Panc1 (cell line): ENCODE measurements around the gene GPC3. TPM values are rescaled to one million over a fixed set of nuclear protein-coding genes. Genes with fewer than 3 reads are reported as not detected.

Source experiments
- ATAC-seq: fragments of 200-7000 bp; cut with Tn5 transposase; 2 replicates; pipeline ENCODE4 v1.9.1; 2020; ENCODE audit warnings: mild to moderate bottlenecking, moderate library complexity
- BruUV-seq: library from RNA; stranded (reverse); fragments of 400-500 nt; replicated peaks from 2 replicates; lab custom pipeline; 2021; lab: Mats Ljungman, UMichigan
- CTCF ChIA-PET: fragments of 300-600 bp; sonication (Branson Sonifier 250); formaldehyde crosslinking; loops from one replicate; lab custom pipeline; 2022; ENCODE audit warnings: antibody characterized with exemption; lab: Charles Lee
- POLR2A ChIA-PET: fragments of 300-600 bp; sonication (Branson Sonifier 250); formaldehyde crosslinking; loops from one replicate; lab custom pipeline; 2022; ENCODE audit warnings: antibody characterized with exemption; lab: Charles Lee
- DNase-seq: peaks from one replicate; pipeline ENCODE4 v3.0.0-alpha.2; 2010; ENCODE audit warnings: low read depth, low spot score
- H3K27ac ChIP-seq: 2 replicates; pipeline ENCODE4 v1.5.1; 2011; ENCODE audit warnings: mild to moderate bottlenecking, low read length, inconsistent platforms
- H3K27me3 ChIP-seq: fragments of 200-500 bp; sonication (Bioruptor generic); 2 replicates; pipeline ENCODE4 v1.6.0; 2014; ENCODE audit warnings: low read length, inconsistent platforms; ENCODE audit not compliant: control insufficient read depth, insufficient read depth
- H3K36me3 ChIP-seq: fragments of 200-500 bp; sonication (Bioruptor generic); 2 replicates; pipeline ENCODE4 v1.5.1; 2014; ENCODE audit warnings: inconsistent platforms, mild to moderate bottlenecking, low read length, moderate library complexity; ENCODE audit not compliant: control insufficient read depth, insufficient read depth
- H3K4me1 ChIP-seq: 2 replicates; pipeline ENCODE4 v1.5.1; 2011; ENCODE audit warnings: inconsistent platforms, mild to moderate bottlenecking, low read length, moderate library complexity; ENCODE audit not compliant: control insufficient read depth, insufficient read depth
- H3K4me3 ChIP-seq, 2 experiments: 2 replicates each; pipeline ENCODE4 v1.5.1; 2011 to 2012; ENCODE audit warnings: low read depth in 2 of 2, low read length in 2 of 2, mild to moderate bottlenecking in 2 of 2, inconsistent platforms in 1 of 2, moderate library complexity in 1 of 2
- H3K9me3 ChIP-seq: fragments of 200-500 bp; sonication (Bioruptor generic); 2 replicates; pipeline ENCODE4 v1.5.1; 2014; ENCODE audit warnings: low read depth, mild to moderate bottlenecking, inconsistent platforms, low read length, moderate library complexity; ENCODE audit not compliant: control insufficient read depth, insufficient read depth
- POLR2AphosphoS5 ChIP-seq: IDR thresholded peaks from 2 replicates; pipeline ENCODE4 v1.6.1; 2012; ENCODE audit warnings: mild to moderate bottlenecking, low read depth, low read length, moderate library complexity
- SIN3A ChIP-seq: IDR thresholded peaks from 2 replicates; pipeline ENCODE4 v1.6.1; 2012; ENCODE audit warnings: low read depth, mild to moderate bottlenecking, low read length, moderate library complexity, borderline replicate concordance; ENCODE audit not compliant: insufficient read depth
- TCF7L2 ChIP-seq: IDR thresholded peaks from 2 replicates; pipeline ENCODE4 v1.6.1; 2011; ENCODE audit warnings: mild to moderate bottlenecking, low read depth, low read length, inconsistent platforms
- in situ Hi-C: cut with HindIII; loops from 2 replicates; pipeline ENCODE4 v1.10.0; 2016; ENCODE audit warnings: low sequenced_read_pairs, low pct_unique_long_range_greater_than_20kb
- intact Hi-C: fragments of 100-400 bp; cut with micrococcal nuclease; formaldehyde crosslinking; loops from one replicate; pipeline ENCODE4 v1.10.0; 2022; ENCODE audit not compliant: unreplicated experiment
- total RNA-seq: library from RNA; stranded (reverse); gene quantifications from one replicate; pipeline ENCODE4 v1.2.1, GENCODE V29; 2021; ENCODE audit not compliant: unreplicated experiment
- TF ChIP-seq, protein P1 (sequence below), 2 experiments: IDR thresholded peaks; 2 replicates each; pipeline ENCODE4 v1.6.1; 2011 to 2012; ENCODE audit warnings: low read depth in 2 of 2, control low read depth in 1 of 2, low read length in 1 of 2, mild to moderate bottlenecking in 1 of 2, moderate library complexity in 1 of 2; ENCODE audit not compliant: insufficient read depth in 1 of 2
- TF ChIP-seq, protein P2 (sequence below): fragments of 450-650 bp; IDR thresholded peaks from 2 replicates; pipeline ENCODE4 v1.5.1; 2017; ENCODE audit warnings: mild to moderate bottlenecking

The GPC3 gene
- total RNA-seq, 1 experiment from 2014 or later, result 0.95 TPM

DNA sequence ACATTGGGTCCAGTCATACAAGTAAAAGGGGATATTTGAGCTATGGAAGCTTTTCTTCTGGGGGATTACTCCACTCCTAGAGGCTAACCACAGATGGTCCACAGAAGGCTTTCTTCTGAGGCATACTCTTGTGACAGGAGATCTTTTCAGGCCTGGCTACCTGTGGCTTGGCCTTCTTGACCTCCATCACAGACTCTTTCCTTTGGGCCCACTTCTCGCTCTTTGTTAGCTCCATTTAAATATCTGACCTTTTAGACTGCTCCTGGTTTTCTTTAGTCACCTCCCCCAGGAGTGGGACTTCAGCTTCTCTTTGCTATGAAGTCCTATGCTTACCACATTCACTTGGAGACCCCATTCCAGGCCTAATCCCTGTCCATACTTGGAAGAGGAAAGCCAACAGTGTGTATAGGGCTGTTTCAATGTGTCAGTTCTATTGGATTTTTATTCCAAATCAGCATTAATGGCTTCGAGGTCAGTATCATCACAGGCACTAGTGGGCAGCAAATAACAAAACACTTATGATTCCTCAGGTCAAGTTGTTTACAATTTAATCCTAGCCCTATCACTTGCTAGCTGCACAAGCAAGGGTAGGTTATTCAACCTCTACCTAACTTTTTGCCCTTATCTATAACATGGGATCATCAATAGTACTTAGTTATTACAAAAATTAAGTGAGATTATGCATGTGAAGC lies 26.3 kb downstream of the GPC3 start (continued):
- TF ChIP-seq POLR2AphosphoS5, result no peak

DNA sequence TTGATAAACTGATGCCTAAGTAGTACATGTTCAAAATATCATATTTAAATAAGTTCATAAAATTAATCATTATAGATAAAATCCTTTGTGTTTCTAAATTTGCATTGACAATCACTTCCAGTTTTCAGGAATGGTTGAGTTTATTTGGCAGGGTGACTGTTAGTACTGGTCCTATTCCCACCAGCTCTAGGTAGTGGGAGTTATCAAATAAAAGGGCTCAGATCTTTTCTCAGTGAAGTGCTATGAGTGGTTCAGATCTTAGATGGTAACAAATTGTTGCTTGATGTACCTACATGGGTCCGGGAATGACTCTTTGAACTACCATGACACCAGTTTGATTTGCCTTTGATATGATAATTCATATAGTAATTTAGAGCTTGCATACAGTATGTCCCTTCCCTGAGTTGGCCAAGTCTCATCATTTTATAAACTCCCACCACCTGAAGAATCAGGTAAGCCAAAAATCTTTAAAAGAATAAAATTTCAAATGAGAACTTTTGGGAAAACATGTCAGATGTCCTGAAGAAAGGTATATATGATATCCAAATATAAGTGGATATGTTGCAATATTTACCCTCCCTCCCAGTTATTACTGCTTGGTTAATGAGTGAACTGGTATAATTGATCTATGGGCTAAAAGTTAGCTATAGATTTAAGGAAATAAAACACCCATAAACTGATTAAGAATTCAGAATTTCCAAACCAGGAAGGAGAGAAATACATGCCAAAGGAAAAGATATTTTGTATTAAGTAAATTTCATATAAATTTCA lies 28.6 kb downstream of the GPC3 start:
- CTCF ChIA-PET, result no interaction called here
- Histone ChIP-seq H3K4me3 (no peak overlapping the region), H3K27me3 (0 out of 2 replicates have a peak, but pooled peaks cover 2% of the 10 kb centered on the region), H3K9me3 (no peaks in the 10 kb centered on the region), H3K27ac (no peak overlapping the region), H3K36me3 (no peaks in the 10 kb centered on the region), H3K4me1 (no peaks in the 10 kb centered on the region)
- intact Hi-C loops, result no loop called here
- POLR2A ChIA-PET, result no interaction called here
- in situ Hi-C loops, result no loop called here
- DNase-seq, result no peak
- TF ChIP-seq TCF7L2, result no peak
- TF ChIP-seq, protein P1, sequence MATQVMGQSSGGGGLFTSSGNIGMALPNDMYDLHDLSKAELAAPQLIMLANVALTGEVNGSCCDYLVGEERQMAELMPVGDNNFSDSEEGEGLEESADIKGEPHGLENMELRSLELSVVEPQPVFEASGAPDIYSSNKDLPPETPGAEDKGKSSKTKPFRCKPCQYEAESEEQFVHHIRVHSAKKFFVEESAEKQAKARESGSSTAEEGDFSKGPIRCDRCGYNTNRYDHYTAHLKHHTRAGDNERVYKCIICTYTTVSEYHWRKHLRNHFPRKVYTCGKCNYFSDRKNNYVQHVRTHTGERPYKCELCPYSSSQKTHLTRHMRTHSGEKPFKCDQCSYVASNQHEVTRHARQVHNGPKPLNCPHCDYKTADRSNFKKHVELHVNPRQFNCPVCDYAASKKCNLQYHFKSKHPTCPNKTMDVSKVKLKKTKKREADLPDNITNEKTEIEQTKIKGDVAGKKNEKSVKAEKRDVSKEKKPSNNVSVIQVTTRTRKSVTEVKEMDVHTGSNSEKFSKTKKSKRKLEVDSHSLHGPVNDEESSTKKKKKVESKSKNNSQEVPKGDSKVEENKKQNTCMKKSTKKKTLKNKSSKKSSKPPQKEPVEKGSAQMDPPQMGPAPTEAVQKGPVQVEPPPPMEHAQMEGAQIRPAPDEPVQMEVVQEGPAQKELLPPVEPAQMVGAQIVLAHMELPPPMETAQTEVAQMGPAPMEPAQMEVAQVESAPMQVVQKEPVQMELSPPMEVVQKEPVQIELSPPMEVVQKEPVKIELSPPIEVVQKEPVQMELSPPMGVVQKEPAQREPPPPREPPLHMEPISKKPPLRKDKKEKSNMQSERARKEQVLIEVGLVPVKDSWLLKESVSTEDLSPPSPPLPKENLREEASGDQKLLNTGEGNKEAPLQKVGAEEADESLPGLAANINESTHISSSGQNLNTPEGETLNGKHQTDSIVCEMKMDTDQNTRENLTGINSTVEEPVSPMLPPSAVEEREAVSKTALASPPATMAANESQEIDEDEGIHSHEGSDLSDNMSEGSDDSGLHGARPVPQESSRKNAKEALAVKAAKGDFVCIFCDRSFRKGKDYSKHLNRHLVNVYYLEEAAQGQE (IDR thresholded peaks at IDR 0.05; ENCODE audit: insufficient read depth in 1 of 2, low read depth in 2 of 2, low read length in 1 of 2), result no peak
- TF ChIP-seq, protein P2, sequence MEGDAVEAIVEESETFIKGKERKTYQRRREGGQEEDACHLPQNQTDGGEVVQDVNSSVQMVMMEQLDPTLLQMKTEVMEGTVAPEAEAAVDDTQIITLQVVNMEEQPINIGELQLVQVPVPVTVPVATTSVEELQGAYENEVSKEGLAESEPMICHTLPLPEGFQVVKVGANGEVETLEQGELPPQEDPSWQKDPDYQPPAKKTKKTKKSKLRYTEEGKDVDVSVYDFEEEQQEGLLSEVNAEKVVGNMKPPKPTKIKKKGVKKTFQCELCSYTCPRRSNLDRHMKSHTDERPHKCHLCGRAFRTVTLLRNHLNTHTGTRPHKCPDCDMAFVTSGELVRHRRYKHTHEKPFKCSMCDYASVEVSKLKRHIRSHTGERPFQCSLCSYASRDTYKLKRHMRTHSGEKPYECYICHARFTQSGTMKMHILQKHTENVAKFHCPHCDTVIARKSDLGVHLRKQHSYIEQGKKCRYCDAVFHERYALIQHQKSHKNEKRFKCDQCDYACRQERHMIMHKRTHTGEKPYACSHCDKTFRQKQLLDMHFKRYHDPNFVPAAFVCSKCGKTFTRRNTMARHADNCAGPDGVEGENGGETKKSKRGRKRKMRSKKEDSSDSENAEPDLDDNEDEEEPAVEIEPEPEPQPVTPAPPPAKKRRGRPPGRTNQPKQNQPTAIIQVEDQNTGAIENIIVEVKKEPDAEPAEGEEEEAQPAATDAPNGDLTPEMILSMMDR, result no peak
- no peak for TF ChIP-seq POLR2AphosphoS5
- BruUV-seq, result no TSS peak
- no peak for ATAC-seq

DNA sequence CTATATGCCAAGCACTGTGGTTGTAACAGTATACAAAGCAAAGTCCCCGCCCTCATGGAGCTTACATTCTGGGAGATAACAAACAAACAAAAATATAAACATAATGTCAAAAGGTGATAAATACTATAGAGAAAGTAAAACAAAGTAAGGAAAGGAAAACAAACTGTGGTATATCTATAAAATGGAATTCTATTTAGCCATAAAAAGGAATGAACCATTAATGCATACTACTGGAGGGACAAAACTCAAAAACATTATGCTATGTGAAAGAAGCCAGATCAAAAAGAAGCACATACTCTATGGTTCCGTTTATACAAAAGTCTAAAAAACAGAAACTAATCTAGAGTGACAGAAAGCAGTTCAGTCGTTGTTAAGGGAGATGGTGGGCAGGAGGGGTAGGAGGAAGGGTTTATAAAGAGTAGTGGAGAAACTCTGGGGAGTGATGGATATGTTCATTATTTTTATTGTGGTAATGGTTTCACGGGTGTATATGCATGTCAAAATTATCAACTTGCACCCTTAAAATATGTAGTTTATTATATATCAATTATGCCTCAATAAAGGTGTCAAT lies 31.5 kb downstream of the GPC3 start:
- H3K27ac ChIP-seq, result no peak overlapping the region
- H3K36me3 ChIP-seq, result no peaks in the 10 kb centered on the region
- TF ChIP-seq POLR2AphosphoS5, result no peak
- TF ChIP-seq TCF7L2, result no peak
- TF ChIP-seq, protein P2, result no peak
- TF ChIP-seq SIN3A, result no peak
- TF ChIP-seq, protein P1 (IDR thresholded peaks at IDR 0.05; ENCODE audit: insufficient read depth in 1 of 2, low read depth in 2 of 2, low read length in 1 of 2), result no peak
- H3K4me1 ChIP-seq, result no peaks in the 10 kb centered on the region
- intact Hi-C loops, result no loop called here
- in situ Hi-C loops, result no loop called here
- peaks cover 6% of the 10 kb centered on the region; the same call in 1 of the 2 replicates for H3K27me3 ChIP-seq
- no TSS peak for BruUV-seq
- ATAC-seq (no peak), DNase-seq (no peak)
- H3K4me3 ChIP-seq, result no peak overlapping the region
- POLR2A ChIA-PET, result no interaction called here
- H3K9me3 ChIP-seq, result no peaks in the 10 kb centered on the region
- CTCF ChIA-PET, result no interaction called here
